Mesothelial cell of epicardium (in vitro differentiated cells): ENCODE data around the gene ADAM19. TPM values are rescaled to one million over a fixed set of nuclear protein-coding genes. Genes with fewer than 3 reads are reported as not detected.

Source experiments
- DNase-seq, 2 experiments: peaks; one replicate each; pipeline ENCODE4 v3.0.0; 2021; ENCODE audit warnings: low spot score in 2 of 2; ENCODE audit not compliant: unreplicated experiment in 2 of 2
- H3K27ac Mint-ChIP-seq: 2 replicates; pipeline ENCODE4 v1.8.0; 2021; ENCODE audit warnings: mixed read lengths
- H3K27me3 Mint-ChIP-seq: 2 replicates; pipeline ENCODE4 v1.8.0; 2021; ENCODE audit warnings: low read depth, mixed read lengths
- H3K36me3 Mint-ChIP-seq: 2 replicates; pipeline ENCODE4 v1.8.0; 2021; ENCODE audit warnings: mixed read lengths
- H3K4me1 Mint-ChIP-seq: 2 replicates; pipeline ENCODE4 v1.8.0; 2021; ENCODE audit warnings: mixed read lengths
- H3K4me3 Mint-ChIP-seq: 2 replicates; pipeline ENCODE4 v1.8.0; 2021; ENCODE audit warnings: mild to moderate bottlenecking, moderate library complexity, mixed read lengths
- H3K9me3 Mint-ChIP-seq: 2 replicates; pipeline ENCODE4 v1.8.0; 2021; ENCODE audit warnings: mixed read lengths
- total RNA-seq: library from RNA; stranded (reverse); gene quantifications from 3 replicates; pipeline ENCODE4 v1.2.1, GENCODE V29; 2021
- TF ChIP-seq, protein P1 (sequence below): fragments of 200-600 bp; sonication (generic); IDR thresholded peaks from one replicate; pipeline ENCODE4 v1.5.0; 2021; ENCODE audit warnings: antibody characterized with exemption; ENCODE audit not compliant: unreplicated experiment

The ADAM19 gene
- total RNA-seq, 1 donor from 2014 or later: 19.7 TPM

DNA sequence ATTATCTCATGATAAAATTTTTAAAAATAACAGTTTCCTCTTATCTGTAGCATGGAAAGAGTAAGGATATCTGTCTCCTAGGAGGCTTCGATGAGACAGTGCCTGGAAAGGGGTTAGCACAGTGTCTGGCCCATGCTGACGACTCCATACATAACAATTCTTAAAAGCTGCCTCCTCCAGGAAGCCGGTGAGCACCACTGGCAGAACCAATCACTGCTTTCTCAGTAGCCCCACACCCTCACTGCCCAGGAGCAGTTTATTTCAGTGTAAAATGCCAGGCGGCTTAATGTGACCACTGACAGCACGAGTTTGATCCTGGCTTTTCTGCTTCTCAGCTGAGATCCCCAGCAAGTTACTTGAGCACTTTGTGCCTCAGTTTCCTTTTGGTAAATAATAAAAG lies 116.7 kb downstream of the ADAM19 start:
- DNase-seq: no peak
- peaks cover 44% of the 10 kb centered on the region for H3K27me3 Mint-ChIP-seq
- peaks cover 5% of the 10 kb centered on the region for H3K4me1 Mint-ChIP-seq
- no peaks in the 10 kb centered on the region for H3K36me3 Mint-ChIP-seq
- TF ChIP-seq, protein P1, sequence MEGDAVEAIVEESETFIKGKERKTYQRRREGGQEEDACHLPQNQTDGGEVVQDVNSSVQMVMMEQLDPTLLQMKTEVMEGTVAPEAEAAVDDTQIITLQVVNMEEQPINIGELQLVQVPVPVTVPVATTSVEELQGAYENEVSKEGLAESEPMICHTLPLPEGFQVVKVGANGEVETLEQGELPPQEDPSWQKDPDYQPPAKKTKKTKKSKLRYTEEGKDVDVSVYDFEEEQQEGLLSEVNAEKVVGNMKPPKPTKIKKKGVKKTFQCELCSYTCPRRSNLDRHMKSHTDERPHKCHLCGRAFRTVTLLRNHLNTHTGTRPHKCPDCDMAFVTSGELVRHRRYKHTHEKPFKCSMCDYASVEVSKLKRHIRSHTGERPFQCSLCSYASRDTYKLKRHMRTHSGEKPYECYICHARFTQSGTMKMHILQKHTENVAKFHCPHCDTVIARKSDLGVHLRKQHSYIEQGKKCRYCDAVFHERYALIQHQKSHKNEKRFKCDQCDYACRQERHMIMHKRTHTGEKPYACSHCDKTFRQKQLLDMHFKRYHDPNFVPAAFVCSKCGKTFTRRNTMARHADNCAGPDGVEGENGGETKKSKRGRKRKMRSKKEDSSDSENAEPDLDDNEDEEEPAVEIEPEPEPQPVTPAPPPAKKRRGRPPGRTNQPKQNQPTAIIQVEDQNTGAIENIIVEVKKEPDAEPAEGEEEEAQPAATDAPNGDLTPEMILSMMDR: no peak
- no peak overlapping the region for H3K27ac Mint-ChIP-seq
- H3K4me3 Mint-ChIP-seq: peak overlapping the region; percentile 31
- no peaks in the 10 kb centered on the region for H3K9me3 Mint-ChIP-seq

DNA sequence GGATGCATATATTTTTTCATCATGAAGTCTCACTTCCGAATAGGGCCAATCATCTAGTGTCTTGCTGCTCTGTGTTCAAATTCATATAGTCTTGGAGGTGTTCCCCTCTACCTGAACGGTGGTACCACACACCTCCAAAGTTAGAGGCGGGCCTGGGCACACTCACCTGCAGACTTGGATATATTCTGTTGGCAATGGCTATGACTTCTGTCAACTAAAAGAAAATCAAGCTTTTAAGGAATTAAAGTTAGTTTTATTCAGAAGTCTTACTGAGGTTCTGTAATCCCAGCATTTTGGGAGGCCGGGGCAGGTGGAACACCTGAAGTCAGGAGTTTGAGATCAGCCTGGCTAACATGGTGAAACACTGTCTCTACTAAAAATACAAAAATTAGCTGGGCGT lies 118.2 kb downstream of the ADAM19 start:
- Mint-ChIP-seq H3K4me3 (no peak overlapping the region), H3K27me3 (peaks cover 35% of the 10 kb centered on the region), H3K4me1 (peaks cover 4% of the 10 kb centered on the region), H3K9me3 (no peaks in the 10 kb centered on the region), H3K36me3 (no peaks in the 10 kb centered on the region), H3K27ac (no peak overlapping the region)
- TF ChIP-seq, protein P1: no peak
- DNase-seq: no peak

DNA sequence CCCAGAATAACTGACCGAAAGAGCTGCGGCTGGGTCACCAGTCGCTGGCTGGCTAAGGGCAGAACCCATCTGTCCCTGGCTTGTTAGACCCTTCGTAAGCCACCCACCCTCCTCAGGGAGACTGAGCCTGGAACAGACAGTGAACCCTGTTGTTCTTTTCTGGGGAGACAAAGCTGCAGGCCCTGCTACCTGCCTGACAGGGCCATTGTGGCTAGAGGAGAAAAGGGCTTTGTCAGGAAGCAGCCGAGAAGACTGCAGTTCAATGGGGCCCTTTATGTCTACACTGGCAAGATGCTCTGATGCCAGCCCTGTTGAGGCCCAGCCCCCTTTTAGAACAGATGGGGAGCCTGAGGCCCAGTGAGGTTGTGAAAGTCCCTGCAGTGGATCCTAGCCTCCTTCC lies 119.3 kb downstream of the ADAM19 start:
- Mint-ChIP-seq H3K27ac (no peak overlapping the region), H3K4me3 (no peak overlapping the region), H3K36me3 (no peaks in the 10 kb centered on the region), H3K9me3 (no peaks in the 10 kb centered on the region), H3K4me1 (peaks cover 4% of the 10 kb centered on the region), H3K27me3 (peaks cover 27% of the 10 kb centered on the region)
- TF ChIP-seq, protein P1: no peak
- no peak for DNase-seq

DNA sequence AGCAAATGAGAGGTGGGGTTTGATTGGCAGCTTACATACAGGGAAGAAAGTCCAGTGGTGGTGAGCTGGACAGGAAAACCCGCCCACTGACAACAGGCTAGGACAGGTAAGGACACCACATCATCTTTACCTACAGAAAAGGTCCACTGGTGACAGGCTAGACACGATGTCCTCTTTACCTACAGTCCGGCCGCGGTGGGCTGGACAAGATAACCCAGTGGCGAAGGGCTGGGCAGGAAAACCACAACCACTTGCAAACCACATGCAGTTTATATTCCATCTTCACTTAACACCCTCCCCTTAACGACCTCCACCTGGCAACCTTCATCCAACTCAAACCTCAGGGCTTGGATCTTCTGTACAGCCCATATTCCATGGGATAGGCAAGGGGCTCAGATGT lies 120.5 kb downstream of the ADAM19 start:
- Mint-ChIP-seq H3K27ac (no peak overlapping the region), H3K27me3 (peaks cover 15% of the 10 kb centered on the region), H3K4me3 (no peak overlapping the region), H3K4me1 (peaks cover 2% of the 10 kb centered on the region), H3K36me3 (no peaks in the 10 kb centered on the region), H3K9me3 (no peaks in the 10 kb centered on the region)
- DNase-seq: no peak
- TF ChIP-seq, protein P1: no peak

DNA sequence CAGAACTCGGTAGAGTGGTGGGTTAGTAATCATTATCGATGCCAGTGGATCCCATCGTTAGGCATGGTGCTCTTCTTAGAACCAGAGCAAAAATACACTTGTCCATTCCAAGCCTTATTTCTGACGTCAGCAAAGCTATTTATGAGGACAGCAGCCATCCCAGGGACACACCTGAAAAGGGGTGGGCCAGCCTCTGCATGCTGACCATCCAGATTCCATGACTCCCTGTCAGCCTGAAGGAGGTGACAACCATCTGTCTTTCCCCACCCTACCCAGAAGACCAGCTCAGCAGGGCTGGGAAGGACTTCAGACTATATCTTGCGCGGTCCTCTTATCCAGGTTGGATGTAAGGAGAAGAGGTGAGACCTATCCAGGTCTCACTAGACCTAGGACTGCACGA lies 121.3 kb downstream of the ADAM19 start:
- Mint-ChIP-seq H3K27ac (no peak overlapping the region), H3K36me3 (no peaks in the 10 kb centered on the region), H3K4me1 (peaks cover 5% of the 10 kb centered on the region), H3K4me3 (no peak overlapping the region), H3K27me3 (peaks cover 9% of the 10 kb centered on the region), H3K9me3 (no peaks in the 10 kb centered on the region)
- TF ChIP-seq, protein P1: no peak
- DNase-seq: no peak

DNA sequence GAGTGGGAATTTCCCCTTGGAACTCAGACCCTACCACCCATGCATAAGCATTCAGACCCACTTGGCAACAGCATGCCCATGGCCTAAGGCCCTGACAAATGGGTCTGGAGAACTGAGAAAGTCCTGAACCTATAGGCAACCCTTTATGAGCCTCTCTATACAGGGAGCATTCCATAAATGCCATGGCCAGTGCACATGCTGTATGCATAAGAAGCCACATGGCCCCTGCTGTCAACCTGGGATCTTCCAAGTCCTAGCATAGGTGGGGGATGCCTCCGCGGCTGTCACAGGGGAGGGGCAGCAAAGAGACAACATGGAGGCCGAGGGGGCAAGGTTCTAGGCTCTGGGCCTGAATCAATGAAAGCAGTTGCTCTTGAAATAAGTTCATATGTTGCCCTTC lies 123.8 kb downstream of the ADAM19 start:
- Mint-ChIP-seq H3K4me1 (peaks cover 10% of the 10 kb centered on the region), H3K9me3 (no peaks in the 10 kb centered on the region), H3K27ac (no peak overlapping the region), H3K36me3 (no peaks in the 10 kb centered on the region), H3K27me3 (no peaks in the 10 kb centered on the region), H3K4me3 (no peak overlapping the region)
- TF ChIP-seq, protein P1: no peak
- no peak for DNase-seq
